HEK293T (cell line): ENCODE data around the gene QRFP.

Experiments
- CTCF ChIA-PET: fragments of 350-600 bp; formaldehyde crosslinking; extraction: SDS; loops from one replicate; lab custom pipeline; 2021; ENCODE audit warnings: antibody characterized with exemption, inconsistent platforms; lab: Yijun Ruan, JAX
- POLR2A ChIA-PET: fragments of 350-600 bp; formaldehyde crosslinking; extraction: SDS; loops from one replicate; lab custom pipeline; 2020; ENCODE audit warnings: antibody characterized with exemption, inconsistent platforms; lab: Yijun Ruan, JAX
- DNase-seq: peaks from one replicate; pipeline ENCODE4 v3.0.0; 2012; ENCODE audit warnings: mixed read lengths; ENCODE audit errors: extremely low spot score
- ARNT ChIP-seq: fragments of 450-650 bp; IDR thresholded peaks from 2 replicates; pipeline ENCODE4 v1.6.1; 2017; ENCODE audit warnings: mild to moderate bottlenecking
- BHLHE40 ChIP-seq: fragments of 450-650 bp; IDR thresholded peaks from 2 replicates; pipeline ENCODE4 v1.6.1; 2016; ENCODE audit warnings: mild to moderate bottlenecking, moderate library complexity, borderline replicate concordance
- CTBP1 ChIP-seq: fragments of 450-650 bp; IDR thresholded peaks from 2 replicates; pipeline ENCODE4 v1.6.1; 2016; ENCODE audit warnings: borderline replicate concordance
- ELF4 ChIP-seq: fragments of 450-650 bp; IDR thresholded peaks from 2 replicates; pipeline ENCODE4 v1.6.1; 2017; ENCODE audit warnings: antibody characterized with exemption
- FOXA1 ChIP-seq: fragments of 450-650 bp; IDR thresholded peaks from 2 replicates; pipeline ENCODE4 v1.6.1; 2016; ENCODE audit warnings: mild to moderate bottlenecking
- FOXK2 ChIP-seq: fragments of 450-650 bp; IDR thresholded peaks from 2 replicates; pipeline ENCODE4 v1.6.1; 2016; ENCODE audit warnings: mild to moderate bottlenecking
- FOXM1 ChIP-seq: fragments of 450-650 bp; IDR thresholded peaks from 2 replicates; pipeline ENCODE4 v1.6.1; 2017; ENCODE audit warnings: mild to moderate bottlenecking, borderline replicate concordance
- HDGF ChIP-seq: fragments of 450-650 bp; IDR thresholded peaks from 2 replicates; pipeline ENCODE4 v1.6.1; 2017; ENCODE audit warnings: antibody characterized with exemption, borderline replicate concordance
- L3MBTL2 ChIP-seq: fragments of 450-650 bp; conservative IDR thresholded peaks from 2 replicates; pipeline ENCODE4 v1.6.1; 2016; ENCODE audit warnings: mild to moderate bottlenecking
- LEF1 ChIP-seq: fragments of 450-650 bp; IDR thresholded peaks from 2 replicates; pipeline ENCODE4 v1.6.1; 2017; ENCODE audit warnings: mild to moderate bottlenecking, borderline replicate concordance
- NFRKB ChIP-seq: fragments of 450-650 bp; IDR thresholded peaks from 2 replicates; pipeline ENCODE4 v1.6.1; 2016; ENCODE audit warnings: mild to moderate bottlenecking, moderate library complexity
- PKNOX1 ChIP-seq: fragments of 450-650 bp; IDR thresholded peaks from 2 replicates; pipeline ENCODE4 v1.6.1; 2016
- SP1 ChIP-seq: fragments of 450-650 bp; IDR thresholded peaks from 2 replicates; pipeline ENCODE4 v1.6.1; 2017
- SUZ12 ChIP-seq: fragments of 450-650 bp; IDR thresholded peaks from 2 replicates; pipeline ENCODE4 v1.6.1; 2016; ENCODE audit warnings: mild to moderate bottlenecking
- TARDBP ChIP-seq: fragments of 450-650 bp; IDR thresholded peaks from 2 replicates; pipeline ENCODE4 v1.6.1; 2016
- ZNF384 ChIP-seq: fragments of 450-650 bp; IDR thresholded peaks from 2 replicates; pipeline ENCODE4 v1.6.1; 2016

Gene QRFP

GRCh38 chr9:130878295-130878694, 18.3 kb downstream of the QRFP start:
- ChIA-PET CTCF (no interaction called here), POLR2A (no interaction called here)
- DNase-seq, result no peak
- TF ChIP-seq FOXA1 (no peak), SP1 (no peak), FOXK2 (no peak), LEF1 (no peak), PKNOX1 (no peak), CTBP1 (no peak), L3MBTL2 (no peak)

GRCh38 chr9:130877300-130877699, 19.3 kb downstream of the QRFP start:
- DNase-seq, result no peak
- POLR2A ChIA-PET, result no interaction called here
- CTCF ChIA-PET, result interaction anchor here (1.0 kb wide), 1 partner anchor 176 kb away, joined by 3 read pairs; no protein-coding TSS in a partner anchor
- TF ChIP-seq FOXK2, result no peak
- TF ChIP-seq ARNT, result no peak
- TF ChIP-seq BHLHE40, result no peak
- no peak for TF ChIP-seq NFRKB
- no peak for TF ChIP-seq FOXM1
- TF ChIP-seq ZNF384, result no peak
- TF ChIP-seq HDGF, result no peak

GRCh38 chr9:130874783-130875182, 21.8 kb downstream of the QRFP start:
- ChIA-PET POLR2A (interaction anchor here (0.6 kb wide), 1 partner anchor 304 kb away, joined by 3 read pairs; no protein-coding TSS in a partner anchor), CTCF (no interaction called here)
- no peak for TF ChIP-seq ELF4
- TF ChIP-seq CTBP1, result no peak
- TF ChIP-seq PKNOX1, result no peak
- TF ChIP-seq ZNF384, result no peak
- TF ChIP-seq FOXM1, result no peak
- TF ChIP-seq SUZ12, result no peak
- TF ChIP-seq ARNT, result no peak
- TF ChIP-seq BHLHE40, result no peak
- TF ChIP-seq NFRKB, result no peak
- TF ChIP-seq L3MBTL2, result no peak
- no peak for TF ChIP-seq FOXA1
- no peak for TF ChIP-seq FOXK2
- DNase-seq, result no peak

- no peak for TF ChIP-seq FOXK2
- no peak for TF ChIP-seq ARNT
- TF ChIP-seq PKNOX1, result no peak
- TF ChIP-seq BHLHE40, result no peak
- no peak for TF ChIP-seq L3MBTL2
- no peak for TF ChIP-seq CTBP1
- no peak for TF ChIP-seq ELF4
- no peak for TF ChIP-seq SP1
- TF ChIP-seq SUZ12, result no peak
- no peak for TF ChIP-seq FOXA1
- no peak for TF ChIP-seq ZNF384
- no peak for TF ChIP-seq TARDBP
- TF ChIP-seq FOXM1, result no peak
- no peak for TF ChIP-seq NFRKB
- TF ChIP-seq HDGF, result no peak
- no peak for TF ChIP-seq LEF1
- POLR2A ChIA-PET, result no interaction called here
- DNase-seq, result no peak
- CTCF ChIA-PET, result no interaction called here
Observed at GRCh38 chr9:130873966-130874365, 22.6 kb downstream of the QRFP start.

- POLR2A ChIA-PET, result no interaction called here
- no peak for TF ChIP-seq FOXA1
- no peak for TF ChIP-seq TARDBP
- TF ChIP-seq ELF4, result no peak
- no peak for TF ChIP-seq HDGF
- no peak for TF ChIP-seq CTBP1
- no peak for TF ChIP-seq SUZ12
- TF ChIP-seq LEF1, result no peak
- no peak for TF ChIP-seq PKNOX1
- no peak for TF ChIP-seq L3MBTL2
- no peak for TF ChIP-seq ARNT
- no peak for TF ChIP-seq ZNF384
- TF ChIP-seq SP1, result no peak
- TF ChIP-seq NFRKB, result no peak
- no peak for TF ChIP-seq BHLHE40
- TF ChIP-seq FOXK2, result no peak
- no peak for TF ChIP-seq FOXM1
- CTCF ChIA-PET, result no interaction called here
- no peak for DNase-seq
Observed at GRCh38 chr9:130872912-130873503, 23.6 kb downstream of the QRFP start.

- CTCF ChIA-PET, result no interaction called here
- POLR2A ChIA-PET, result no interaction called here
- DNase-seq, result no peak
- TF ChIP-seq L3MBTL2 (no peak), NFRKB (no peak), FOXA1 (no peak), BHLHE40 (no peak), FOXK2 (no peak), TARDBP (no peak), LEF1 (no peak)
Observed at GRCh38 chr9:130872508-130872907, 24.1 kb downstream of the QRFP start.
